Occipital lobe (tissue), 3 donors: ENCODE data around the gene NME5. TPM values are rescaled to one million over a fixed set of nuclear protein-coding genes. Genes with fewer than 3 reads are reported as not detected.
"Not testable (repeated sequence)": the region's sequence is repeated elsewhere in the genome, so short reads cannot be mapped to it uniquely, and the experiment has no call there.

Source experiments
- DNase-seq: peaks from one replicate; lab custom pipeline; 2025; lab: John Stamatoyannopoulos, UW
- small RNA-seq: library from RNA; depleted of rRNA; stranded (forward); fragments of <200 nt; gene quantifications from one replicate; pipeline ENCODE3, GENCODE V24; 2014
- total RNA-seq: library from RNA; depleted of rRNA; stranded (reverse); fragments of >200 nt; gene quantifications from one replicate; pipeline ENCODE4 v1.2.3, GENCODE V29; 2014

Gene NME5
- total RNA-seq, 1 donor from 2014 or later, result 9.4 TPM

GRCh38 chr5:138078006-138078643 lies 61.1 kb downstream of the NME5 start:
- DNase-seq, result no peak

GRCh38 chr5:138077064-138077696 lies 62.0 kb downstream of the NME5 start:
- peak; percentile 19 for DNase-seq

GRCh38 chr5:138070026-138070425 lies 69.2 kb downstream of the NME5 start:
- not testable (repeated sequence) for DNase-seq

DNA sequence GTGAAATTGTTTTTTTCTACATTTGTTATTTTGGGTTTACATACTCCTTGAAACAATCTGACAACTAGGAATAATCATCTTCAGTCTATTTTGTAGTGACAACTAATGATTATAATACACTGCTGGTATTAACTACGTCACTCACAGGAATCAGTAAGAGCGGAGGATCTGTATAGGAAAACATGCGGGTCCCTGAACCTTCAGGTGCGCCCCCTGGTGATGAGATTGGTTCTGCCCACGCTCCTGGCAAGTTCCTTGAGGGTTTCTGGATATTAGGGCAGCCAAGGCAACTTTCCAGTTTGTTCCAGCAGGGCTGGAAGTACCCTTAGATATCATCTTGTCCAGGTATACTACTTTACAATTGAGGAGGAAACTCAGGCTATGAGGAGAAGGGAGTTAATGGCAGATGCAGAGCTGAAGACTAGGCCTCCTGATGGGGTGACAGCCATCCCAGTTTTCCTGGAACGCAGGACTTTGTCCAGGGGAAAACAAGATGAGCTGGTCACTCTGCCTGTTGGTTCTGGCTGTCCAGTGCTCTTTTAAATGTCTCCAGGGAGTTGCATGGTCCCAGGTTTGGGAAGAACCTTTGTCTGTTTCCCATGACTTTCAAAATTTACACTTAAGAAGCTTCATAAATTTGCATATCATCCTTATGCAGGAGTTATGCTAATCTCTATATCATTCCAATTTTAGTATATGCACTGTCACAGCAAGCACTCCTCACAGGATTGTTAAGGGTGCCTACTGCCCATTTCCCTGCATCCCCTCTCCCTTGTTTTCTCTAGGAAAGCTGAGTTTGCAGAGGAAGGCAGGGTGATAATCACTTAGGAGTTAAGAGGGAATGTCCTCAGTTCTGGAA lies 70.3 kb downstream of the NME5 start:
- DNase-seq, result peak; percentile 13

DNA sequence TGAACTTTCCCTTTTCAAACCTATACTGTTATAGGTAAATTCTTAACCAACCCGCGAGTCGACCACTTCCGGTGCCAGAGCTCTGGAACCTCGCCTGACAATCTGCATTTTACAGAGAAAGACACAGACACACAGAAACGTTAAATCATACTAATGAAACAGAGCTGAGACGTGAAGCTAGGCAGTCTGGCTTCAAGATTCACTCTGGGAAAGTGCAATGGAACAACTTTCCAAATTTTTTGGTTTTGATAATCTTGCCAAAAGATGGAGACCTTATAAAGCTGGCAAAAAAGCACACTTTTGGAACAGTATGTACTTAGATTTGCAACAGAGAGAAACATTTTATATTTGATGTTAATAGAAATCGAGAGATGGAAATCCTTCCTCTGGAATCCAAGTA lies 71.3 kb downstream of the NME5 start:
- no peak for DNase-seq

Small RNAs within 50 kb of the gene (small RNA-seq; reads per million reads assigned to genes)
- gene RNU6-1148P (not detected), gene RNU6-460P (not detected), gene RNU6-888P (not detected)

Other genes starting within 250 kb of the NME5 start
- gene PKD2L2, start 250.0 kb downstream of the NME5 start, total RNA-seq, result not detected
- gene FAM13B, start 106.3 kb downstream of the NME5 start, total RNA-seq, result 90.6 TPM
- gene WNT8A, start 55.4 kb downstream of the NME5 start, total RNA-seq, result not detected
- gene BRD8, start 39.2 kb upstream of the NME5 start, total RNA-seq, result 47.7 TPM
- gene KIF20A, start 39.7 kb upstream of the NME5 start, total RNA-seq, result 4.1 TPM
- 29.8 TPM for gene CDC23, start 73.9 kb upstream of the NME5 start, total RNA-seq
- 0.16 TPM for gene GFRA3, start 135.2 kb upstream of the NME5 start, total RNA-seq
- 2.3 TPM for gene CDC25C, start 192.4 kb upstream of the NME5 start, total RNA-seq
- 26.4 TPM for gene FAM53C, start 198.8 kb upstream of the NME5 start, total RNA-seq
- gene KDM3B, start 213.3 kb upstream of the NME5 start, total RNA-seq, result 84.1 TPM